ENCODE results near the gene DMRT1.
A peak's percentile ranks its signal among the peaks of the same experiment; 100 is the strongest.

Gene DMRT1

DNA sequence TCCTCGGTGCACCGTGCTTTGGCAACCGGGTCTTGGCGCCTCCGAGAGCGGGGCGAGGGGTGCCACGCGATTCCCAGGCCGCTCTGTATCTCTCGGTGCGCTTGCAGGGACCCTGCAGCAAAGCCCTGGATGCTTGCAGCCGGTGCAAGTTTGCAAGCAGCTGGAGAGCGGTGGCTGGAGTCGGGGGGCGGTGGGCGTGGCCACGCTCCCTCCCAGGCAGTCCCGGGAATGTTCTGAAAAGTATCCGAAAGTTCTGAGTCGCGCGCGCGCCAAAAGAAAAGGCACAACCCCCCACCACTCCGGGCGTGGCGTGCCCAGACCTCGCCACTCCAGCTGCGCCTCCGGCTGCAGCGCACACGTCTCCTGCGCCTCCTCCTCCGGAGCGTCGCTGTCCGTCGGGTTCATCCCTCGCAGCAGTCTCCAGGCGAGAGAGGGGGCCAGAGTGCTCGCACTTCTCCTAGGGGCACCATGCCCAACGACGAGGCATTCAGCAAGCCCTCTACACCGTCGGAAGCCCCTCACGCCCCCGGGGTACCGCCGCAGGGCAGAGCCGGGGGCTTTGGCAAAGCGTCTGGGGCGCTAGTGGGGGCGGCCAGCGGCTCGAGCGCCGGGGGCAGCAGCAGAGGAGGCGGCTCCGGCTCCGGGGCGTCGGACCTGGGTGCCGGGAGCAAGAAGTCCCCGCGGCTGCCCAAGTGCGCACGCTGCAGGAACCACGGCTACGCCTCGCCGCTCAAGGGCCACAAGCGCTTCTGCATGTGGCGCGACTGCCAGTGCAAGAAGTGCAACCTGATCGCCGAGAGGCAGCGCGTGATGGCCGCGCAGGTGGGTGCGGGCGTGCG, at the start of gene DMRT1:
DMRT1 (plus strand) TSS at position 327 of the 839 bp plus-strand sequence; CDS start at position 469, 142 bp downstream.
- DNase-seq = no peak

DNA sequence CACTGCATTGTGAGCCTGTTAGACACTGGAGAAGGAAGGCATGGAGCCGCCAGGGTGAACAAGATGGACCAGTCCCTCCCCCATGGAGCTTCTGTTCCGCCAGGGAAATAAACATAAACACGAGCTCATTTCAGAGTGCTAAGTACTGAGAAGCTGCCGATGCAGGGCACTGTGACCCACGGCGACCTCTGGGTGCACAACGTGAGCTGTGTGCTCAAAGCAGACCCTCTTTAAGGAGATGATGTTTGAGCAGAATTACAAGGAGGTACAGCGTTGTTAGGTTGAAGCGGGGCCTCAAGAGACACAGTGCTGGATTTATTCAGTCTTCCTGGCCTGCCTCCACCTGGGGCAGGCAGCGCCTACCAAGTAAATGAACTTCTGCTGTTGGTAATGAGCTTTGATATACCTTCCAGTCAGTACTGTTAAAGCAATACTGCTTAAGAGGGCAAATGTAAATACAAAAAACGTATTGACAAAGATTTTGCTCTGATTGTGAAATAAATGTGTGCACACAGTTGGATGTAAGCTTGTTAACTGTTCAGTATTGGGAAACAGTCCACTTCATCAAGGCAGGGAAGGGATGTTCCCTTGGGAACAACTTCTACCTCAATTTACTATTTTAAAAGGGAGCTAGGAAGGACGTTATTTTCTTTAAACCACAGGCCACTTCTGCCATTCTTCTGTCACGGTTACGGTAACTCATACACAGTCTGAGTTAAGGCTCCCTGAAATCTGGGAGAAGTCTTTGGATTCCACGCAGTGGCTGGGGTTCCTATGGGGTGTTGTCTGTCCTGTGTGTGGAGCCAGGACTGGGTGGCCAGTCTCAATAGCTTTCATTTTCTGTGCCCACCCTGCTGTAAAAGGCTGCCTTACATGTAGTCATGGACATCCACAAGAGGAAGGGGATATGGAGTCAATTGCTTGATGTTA, 48.9 kb upstream of the DMRT1 start:
- DNase-seq = no peak

GRCh38 chr9:794386-794785, 47.1 kb upstream of the DMRT1 start:
- DNase-seq = no peak

DNA sequence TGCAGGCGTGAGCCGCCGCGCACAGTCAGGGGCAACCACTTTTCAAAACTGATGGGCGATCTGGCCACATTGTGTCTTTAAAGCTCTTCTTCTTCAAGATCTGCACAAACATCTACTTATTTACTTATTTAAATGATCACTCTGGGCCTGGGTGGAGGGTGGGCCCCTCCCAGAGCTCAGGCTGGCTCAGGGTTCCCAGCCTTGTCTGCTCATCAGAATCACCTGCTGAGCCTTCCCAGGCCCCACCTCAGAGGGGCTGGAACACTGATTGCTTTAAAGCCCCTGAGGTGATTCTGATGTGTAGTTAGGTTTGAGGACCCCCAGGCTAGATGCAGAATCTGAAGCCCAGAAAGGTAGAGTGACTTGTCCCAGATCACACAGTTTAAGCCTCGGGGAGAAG, 45.6 kb upstream of the DMRT1 start:
- no peak for DNase-seq

GRCh38 chr9:800591-801150, 40.8 kb upstream of the DMRT1 start:
- DNase-seq = no peak

DNA sequence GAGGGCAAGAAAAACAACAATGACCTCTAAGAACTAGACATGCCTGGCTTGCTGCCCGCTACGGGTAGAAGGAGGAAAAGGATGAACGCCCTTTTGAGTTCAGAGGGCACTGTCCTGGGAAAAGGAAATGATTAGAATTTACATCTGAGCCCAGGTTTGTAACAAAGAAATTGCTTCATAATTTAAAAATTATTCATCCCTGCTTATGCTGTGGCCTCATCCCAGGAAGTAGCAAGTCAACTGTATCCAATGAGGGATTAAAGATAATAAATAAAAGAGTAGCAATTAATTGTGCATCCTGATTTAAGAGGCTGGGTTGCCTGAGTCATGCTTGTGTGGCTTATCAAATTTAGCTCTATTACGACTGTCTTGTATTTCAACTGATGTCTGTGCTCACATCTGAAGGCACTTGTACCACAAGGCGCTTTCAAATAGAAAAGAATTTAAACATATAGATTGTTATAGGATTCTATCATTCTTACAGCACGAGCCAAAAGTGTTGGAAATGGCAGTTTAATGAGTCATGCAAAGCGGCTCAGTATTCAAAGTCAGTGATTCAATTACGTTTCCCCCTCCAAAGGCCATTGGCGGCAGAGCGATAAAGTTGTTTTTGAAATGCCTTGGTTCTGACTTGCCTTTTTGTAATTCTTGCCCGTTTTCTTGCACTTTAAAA, 40.0 kb upstream of the DMRT1 start:
- no peak for DNase-seq

DNA sequence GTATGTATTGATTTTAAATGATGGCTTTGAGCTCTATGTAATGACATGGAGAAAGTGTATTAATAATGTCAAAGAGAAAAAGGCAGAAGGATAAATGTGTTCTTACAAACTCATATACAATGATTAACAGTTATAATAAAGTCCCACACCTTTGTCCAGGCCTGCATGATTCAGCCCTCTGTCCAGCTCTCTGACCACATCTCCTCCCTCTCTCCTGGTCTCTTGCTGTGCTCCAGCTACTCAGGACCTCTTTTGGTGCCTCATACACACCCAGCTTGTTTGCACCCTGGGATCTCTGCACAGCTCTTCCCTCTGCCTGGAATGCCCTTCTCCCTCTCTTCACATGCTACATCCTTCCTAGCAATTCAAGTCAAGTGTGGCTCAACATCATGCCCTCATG, 37.5 kb upstream of the DMRT1 start:
- DNase-seq = no peak

- no peak for DNase-seq
These were observed 36.3 kb upstream of the DMRT1 start for GRCh38 chr9:805151-805550.

- peak; percentile 6 for DNase-seq
These were observed 35.0 kb upstream of the DMRT1 start for GRCh38 chr9:806285-807156.

DNA sequence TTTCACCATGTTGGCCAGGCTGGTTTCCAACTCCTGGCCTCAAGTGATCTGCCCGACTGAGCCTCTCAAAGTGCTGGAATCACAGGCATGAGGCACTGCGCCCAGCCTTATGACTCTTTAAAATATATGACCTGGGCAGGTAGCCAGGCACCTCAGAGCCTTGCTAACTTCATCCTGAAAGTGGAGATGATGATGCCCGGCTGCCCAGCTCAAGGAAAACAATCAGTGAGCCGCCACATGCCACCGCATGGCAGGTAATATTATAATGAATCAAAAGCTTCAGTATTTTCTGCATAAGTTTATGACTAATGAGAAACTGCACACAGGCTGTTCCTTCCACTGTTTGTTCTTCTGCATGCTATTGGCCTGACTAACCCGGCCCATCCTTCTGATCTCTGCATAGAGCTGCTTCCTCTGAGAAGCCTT, 30.4 kb upstream of the DMRT1 start:
- DNase-seq = no peak

- DNase-seq = no peak
These were observed 22.5 kb upstream of the DMRT1 start for GRCh38 chr9:818958-819357.

- no peak for DNase-seq
These were observed 14.8 kb upstream of the DMRT1 start for GRCh38 chr9:826500-827280.

- no peak for DNase-seq
These were observed 1.2 kb upstream of the DMRT1 start for GRCh38 chr9:840343-840742.

DNA sequence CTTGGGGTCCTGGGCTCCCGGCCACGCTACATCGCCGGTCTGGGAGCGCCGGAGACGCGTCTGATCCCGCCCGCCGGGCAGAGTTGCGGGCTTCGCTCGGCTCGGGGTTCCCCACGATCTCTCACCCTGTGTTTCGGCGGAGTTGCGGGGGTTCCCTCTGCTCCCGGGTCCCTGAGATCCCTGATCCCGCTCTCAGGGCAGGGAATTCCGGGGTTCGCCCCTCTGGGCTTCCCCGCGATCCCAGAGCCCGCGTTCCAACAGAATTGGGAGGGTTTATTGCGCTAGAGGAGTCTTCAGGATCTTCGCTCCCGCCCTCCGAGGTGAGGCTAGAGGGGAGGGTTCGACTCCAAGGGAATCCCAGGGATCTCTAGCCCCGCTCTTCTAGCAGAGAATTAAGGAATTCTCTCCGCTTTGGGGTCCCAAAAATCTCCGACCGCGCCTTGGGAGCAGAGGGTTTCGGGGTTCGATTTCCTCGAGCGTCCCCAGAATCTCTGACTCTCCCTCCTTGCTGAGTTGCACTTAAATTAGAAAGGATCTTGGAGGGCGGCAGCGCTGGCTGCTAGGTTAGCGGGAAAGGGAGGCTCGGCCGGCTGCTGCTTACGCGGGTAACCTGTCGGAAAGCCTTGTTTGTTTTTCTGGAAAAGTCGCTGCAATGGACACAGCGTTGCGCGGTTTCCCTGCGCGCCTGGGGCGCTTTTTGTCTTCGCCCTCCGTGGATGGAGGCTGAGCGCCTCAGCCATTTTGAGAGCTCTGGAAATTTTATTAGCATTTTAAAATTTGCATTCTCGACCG, 1.3 kb downstream of the DMRT1 start:
- DNase-seq = no peak

GRCh38 chr9:843427-843785, 1.9 kb downstream of the DMRT1 start:
- no peak for DNase-seq

- no peak for DNase-seq
These were observed 5.4 kb downstream of the DMRT1 start for GRCh38 chr9:846852-847251.

DNA sequence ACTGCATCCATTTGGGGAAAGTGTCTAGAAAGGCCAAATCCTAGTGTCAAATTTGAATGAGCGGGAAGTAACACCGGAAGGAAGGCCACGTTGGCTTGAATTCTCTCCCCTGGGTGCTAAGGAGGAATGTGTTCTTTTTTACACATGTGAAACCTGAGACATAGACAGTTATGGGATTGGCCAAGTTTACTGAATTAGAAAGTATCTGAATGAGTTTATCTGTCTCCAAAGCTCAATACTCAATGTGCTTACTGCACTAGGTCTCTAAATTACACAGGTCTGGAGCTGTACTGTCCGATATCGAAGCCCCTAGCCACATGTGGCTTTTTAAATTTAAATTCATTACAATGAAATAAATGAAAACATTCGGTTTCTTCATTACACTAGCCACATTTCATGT, 6.0 kb downstream of the DMRT1 start:
- no peak for DNase-seq

GRCh38 chr9:849431-849830, 7.9 kb downstream of the DMRT1 start:
- no peak for DNase-seq

- DNase-seq = no peak
These were observed 11.0 kb downstream of the DMRT1 start for GRCh38 chr9:852539-852938.

DNA sequence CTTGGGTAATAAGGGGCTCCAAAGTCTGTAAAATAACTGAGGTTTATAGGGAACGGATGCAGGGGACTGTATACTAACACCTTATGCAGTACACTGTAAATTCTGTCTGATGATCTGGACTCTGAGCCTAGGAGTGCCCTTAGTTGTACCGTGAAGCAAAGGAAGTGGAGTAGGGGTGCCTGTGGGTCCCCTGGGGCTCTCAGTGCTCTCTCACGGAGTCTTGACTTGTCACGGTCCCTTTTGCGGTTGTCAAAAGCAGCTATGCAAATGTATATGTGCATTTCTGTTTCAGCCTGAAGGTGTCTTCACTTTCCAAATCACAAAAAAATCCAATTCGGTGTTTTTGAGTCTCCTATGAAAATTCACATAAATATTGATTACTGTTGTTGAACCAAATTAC, 17.8 kb downstream of the DMRT1 start:
- DNase-seq = no peak

All from stimulated activated CD4-positive, alpha-beta T cell treated with anti-CD3 and anti-CD28 coated beads, Interleukin-4, amount 100 ng/mL, for 24 hours (primary cell).